GM21526 (cell line): ENCODE data around the gene ERICH6B.

Experiments
- ATAC-seq: cut with Tn5 transposase; IDR thresholded peaks from one replicate; pipeline ENCODE4 v1.9.1; 2021; ENCODE audit warnings: moderate library complexity; ENCODE audit not compliant: unreplicated experiment, low FRiP score

ERICH6B gene

DNA sequence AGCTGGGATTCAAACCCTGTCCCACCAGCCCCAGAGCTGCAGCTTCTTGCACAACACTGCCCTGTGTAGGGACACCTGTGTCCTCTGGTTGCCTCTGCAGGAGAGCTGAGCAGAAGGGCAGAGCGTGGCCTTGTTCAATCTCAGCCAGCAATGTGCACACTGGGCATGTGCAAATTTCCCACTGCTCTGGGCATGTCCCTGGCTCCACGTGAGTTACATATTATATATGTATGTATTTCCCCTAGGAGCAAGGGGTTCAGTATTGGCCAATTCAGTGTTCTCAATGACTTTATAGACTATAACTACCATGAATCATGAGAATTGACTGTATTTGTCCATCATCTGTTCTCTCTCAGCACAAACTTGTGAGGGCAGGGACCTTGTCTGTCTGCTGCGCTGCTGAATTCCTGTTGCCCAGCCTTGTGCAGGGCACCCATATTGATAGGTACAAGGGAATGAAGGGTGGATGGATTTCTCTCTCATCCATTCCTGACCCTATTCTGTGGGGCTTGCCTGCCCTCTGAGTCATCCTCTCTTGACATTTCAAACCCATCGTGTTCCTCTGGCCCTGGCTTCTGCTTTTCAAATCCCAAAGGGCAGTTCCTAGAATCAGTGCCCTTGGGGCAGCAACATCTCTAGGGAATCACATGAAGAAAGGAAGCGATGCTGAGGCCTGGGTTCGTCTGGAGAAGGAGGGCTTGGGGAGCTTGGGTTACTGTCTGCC lies 69.7 kb downstream of the ERICH6B start:
- ATAC-seq: no peak

GRCh38 chr13:45544520-45544919 lies 71.0 kb downstream of the ERICH6B start:
- no peak for ATAC-seq

GRCh38 chr13:45542878-45543277 lies 72.7 kb downstream of the ERICH6B start:
- ATAC-seq: no peak

DNA sequence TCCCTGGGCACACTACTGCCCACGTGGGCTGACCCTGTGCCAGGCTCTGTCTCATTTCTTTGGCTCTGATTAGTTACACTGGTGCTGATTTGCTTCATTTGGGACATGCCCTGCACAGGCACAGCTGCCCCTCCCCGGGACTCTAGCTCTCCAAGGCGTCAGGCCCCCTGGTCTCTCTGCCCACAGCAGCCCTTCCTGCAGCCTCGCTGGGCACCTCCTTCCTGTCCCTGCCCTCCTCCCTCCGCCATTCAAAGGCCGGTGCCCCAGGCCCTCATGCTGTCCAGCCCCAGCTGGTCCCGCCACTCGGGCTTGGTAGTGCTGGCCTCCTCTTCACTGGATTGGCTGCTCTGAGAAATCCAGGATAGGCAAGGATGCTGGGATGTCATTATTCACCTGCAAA lies 73.1 kb downstream of the ERICH6B start:
- ATAC-seq: no peak

DNA sequence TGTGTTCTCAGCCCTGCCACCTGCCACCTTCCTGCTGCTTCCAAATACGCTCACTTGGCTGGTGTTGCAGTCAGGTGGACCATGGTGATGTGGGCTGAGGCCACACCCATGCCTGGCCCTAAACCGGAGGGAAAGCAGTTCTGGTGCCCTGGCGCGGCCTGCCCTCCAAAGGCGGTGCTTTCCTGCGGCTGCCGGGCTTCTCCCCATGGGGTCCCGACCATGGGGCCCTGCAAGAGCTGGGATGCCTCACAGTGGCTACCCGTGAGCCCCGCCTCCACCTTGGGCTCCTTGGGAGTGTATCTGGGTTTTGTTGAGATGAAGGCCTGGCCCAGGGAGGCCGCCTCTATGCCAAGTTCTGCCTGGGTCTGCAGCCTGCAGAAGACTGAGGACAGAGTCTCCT lies 73.7 kb downstream of the ERICH6B start:
- ATAC-seq: no peak

GRCh38 chr13:45540864-45541263 lies 74.7 kb downstream of the ERICH6B start:
- ATAC-seq: no peak

- ATAC-seq: no peak
Observed at GRCh38 chr13:45540195-45540594, 75.3 kb downstream of the ERICH6B start.

DNA sequence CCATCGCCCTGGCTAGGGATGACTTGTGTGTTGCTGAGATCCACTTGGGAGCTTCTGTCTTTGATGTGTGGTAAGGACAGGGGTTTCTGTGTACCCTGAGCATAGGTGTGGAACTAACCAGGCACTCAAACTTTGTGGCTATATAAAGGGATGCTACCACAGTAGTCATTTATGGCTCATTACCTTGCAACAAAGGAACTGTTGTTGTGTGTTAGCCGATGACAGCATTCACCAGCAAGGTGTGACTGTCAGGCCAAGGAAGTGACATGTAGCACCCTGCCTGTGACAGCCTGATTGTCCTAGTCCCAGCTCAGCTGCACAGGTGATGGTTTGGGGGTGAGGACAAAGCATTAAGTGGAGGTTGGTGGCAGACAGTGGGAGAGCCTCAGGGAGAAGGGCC lies 77.2 kb downstream of the ERICH6B start:
- ATAC-seq: no peak

- no peak for ATAC-seq
Observed at GRCh38 chr13:45537516-45537915, 78.0 kb downstream of the ERICH6B start.

- ATAC-seq: no peak
Observed at GRCh38 chr13:45536224-45536623, 79.3 kb downstream of the ERICH6B start.

DNA sequence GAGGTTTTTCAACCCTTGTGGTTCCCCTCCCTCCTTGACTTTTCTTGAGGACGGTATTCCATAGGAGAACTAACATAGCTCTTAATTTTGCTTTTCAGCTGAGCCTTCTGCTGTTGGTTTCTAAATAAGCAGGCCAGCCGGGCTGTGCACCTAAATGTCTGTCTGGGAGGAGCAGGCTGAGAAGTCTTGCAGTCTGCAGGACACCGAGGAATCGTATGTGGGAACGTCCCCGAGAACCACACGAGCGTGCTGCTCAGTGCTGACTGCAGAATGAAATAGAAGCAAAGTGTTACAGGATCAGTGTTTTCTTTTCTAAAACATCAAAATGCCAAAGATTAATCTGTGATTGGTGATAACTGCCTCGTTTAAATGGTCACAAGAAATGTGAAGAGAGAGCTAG lies 80.9 kb downstream of the ERICH6B start:
- ATAC-seq: no peak

- ATAC-seq: no peak
Observed at GRCh38 chr13:45529758-45530157, 85.8 kb downstream of the ERICH6B start.

- no peak for ATAC-seq
Observed at GRCh38 chr13:45527699-45528462, 87.7 kb downstream of the ERICH6B start.

DNA sequence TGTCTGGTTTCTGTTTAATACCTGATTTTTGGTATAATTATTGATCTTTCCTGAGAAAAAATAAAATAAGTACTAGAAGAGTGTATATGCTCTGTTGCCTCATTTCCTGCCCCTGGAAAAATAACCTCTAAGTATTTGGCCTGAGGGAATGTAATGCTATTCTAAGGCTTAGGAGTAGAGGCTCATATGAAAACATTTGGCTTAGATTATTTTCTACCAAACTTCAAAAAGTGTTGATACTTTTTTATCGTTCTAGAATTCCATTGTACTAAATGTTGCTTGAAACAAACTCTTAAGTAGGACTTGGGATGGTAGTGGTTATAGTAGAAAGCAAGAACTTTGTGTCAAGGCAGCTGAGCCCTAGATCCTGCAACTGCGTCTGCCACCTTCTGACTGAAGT lies 93.0 kb downstream of the ERICH6B start:
- no peak for ATAC-seq

DNA sequence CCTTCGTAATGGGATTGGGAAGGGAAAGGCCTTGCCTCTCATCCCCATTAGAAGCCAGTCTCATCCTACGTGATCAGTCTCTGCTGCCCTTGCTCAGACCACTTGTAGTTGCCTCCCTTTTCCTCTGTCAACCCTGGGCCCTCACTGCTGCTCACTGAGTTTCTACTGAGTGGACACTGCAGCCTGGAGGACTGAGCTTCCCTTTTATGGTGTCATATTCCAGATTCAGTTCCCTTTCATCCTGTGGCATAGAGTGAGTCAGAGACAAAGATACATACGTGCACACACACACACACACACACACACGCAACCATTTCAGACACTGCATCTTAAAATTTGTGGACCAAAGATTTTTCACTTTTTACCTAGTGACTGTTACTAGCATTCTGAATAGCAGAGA lies 94.2 kb downstream of the ERICH6B start:
- ATAC-seq: no peak

DNA sequence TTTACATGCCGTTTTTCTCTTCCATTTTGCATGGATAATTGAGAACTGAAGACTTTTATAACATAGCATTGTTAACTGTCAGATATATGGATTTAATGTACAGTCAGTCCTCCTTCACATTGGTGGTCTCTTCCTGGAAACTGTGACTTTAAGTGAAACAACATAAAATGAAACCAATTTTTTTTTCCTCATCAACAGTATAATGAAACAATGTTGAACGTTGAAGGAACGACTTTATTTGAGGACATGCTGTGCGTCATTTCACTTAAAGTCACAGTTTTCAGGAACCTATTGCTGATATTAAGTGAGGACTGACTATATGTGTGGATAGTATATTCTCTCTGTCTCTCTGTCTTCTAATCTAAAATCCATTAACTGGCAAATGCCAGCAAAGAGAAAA lies 96.0 kb downstream of the ERICH6B start:
- no peak for ATAC-seq

GRCh38 chr13:45518525-45519245 lies 96.9 kb downstream of the ERICH6B start:
- ATAC-seq: no peak

DNA sequence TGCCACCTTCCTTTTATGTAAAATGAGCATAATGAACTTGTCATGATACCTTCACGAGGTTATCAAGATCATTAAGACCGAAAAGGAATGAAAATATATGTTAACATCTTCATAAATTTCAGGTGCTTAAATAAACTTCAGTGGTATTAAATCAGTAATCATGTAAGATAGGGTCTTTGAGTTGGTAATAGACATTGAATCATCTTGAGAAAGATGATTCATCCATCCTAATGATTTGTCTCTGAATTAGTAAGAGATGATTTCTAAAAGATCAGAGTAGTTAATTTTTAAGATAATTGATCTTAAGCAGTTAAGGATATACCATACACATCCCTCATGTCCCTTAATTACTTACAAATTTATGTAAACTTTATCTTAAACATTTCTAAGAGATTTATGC lies 98.8 kb downstream of the ERICH6B start:
- ATAC-seq: no peak

- ATAC-seq: no peak
Observed at GRCh38 chr13:45512098-45512496, 103.4 kb downstream of the ERICH6B start.

- ATAC-seq: no peak
Observed at GRCh38 chr13:45511310-45512097, 104.0 kb downstream of the ERICH6B start.

- ATAC-seq: no peak
Observed at GRCh38 chr13:45510672-45511071, 104.9 kb downstream of the ERICH6B start.
